GM12878 (cell line): Measurements from ENCODE around the gene MRPL36. TPM values are rescaled to one million over a fixed set of nuclear protein-coding genes. Genes with fewer than 3 reads are reported as not detected.

Experiments
- ATAC-seq: fragments of 200-7000 bp; cut with Tn5 transposase; 3 replicates; pipeline ENCODE4 v1.9.1; 2020; ENCODE audit warnings: mild to moderate bottlenecking, moderate library complexity
- BruUV-seq: library from RNA; stranded (reverse); fragments of 400-500 nt; replicated peaks from 2 replicates; lab custom pipeline; 2021; lab: Mats Ljungman, UMichigan
- CTCF ChIA-PET: fragments of 300-600 bp; sonication (Branson Sonifier 250); formaldehyde crosslinking; extraction: SDS; loops from one replicate; lab custom pipeline; 2021; ENCODE audit warnings: inconsistent platforms; lab: Yijun Ruan, JAX
- POLR2A ChIA-PET: fragments of 350-600 bp; formaldehyde crosslinking; extraction: SDS; loops from one replicate; lab custom pipeline; 2021; ENCODE audit warnings: inconsistent platforms; lab: Charles Lee
- RAD21 ChIA-PET: fragments of 300-600 bp; sonication (Branson Sonifier 250); formaldehyde crosslinking; loops from one replicate; lab custom pipeline; 2023; ENCODE audit warnings: antibody characterized with exemption; ENCODE audit not compliant: unreplicated experiment; lab: Charles Lee
- SMC1A ChIA-PET: fragments of 300-600 bp; sonication (Branson Sonifier 250); formaldehyde crosslinking; loops from one replicate; lab custom pipeline; 2023; ENCODE audit not compliant: unreplicated experiment, uncharacterized antibody; lab: Charles Lee
- DNase-seq: peaks from one replicate; pipeline ENCODE4 v3.0.0-alpha.2; 2011; ENCODE audit warnings: low read depth, low spot score
- FAIRE-seq: peaks from 3 replicates; lab custom pipeline; 2011; peaks lifted over from hg19 to GRCh38; lab: Jason Lieb, UNC
- H2AFZ ChIP-seq: 2 replicates; pipeline ENCODE4 v1.6.0; 2011; ENCODE audit warnings: low read depth, low read length, control low read depth; ENCODE audit not compliant: control insufficient read depth
- H3K27ac ChIP-seq: 2 replicates; pipeline ENCODE4 v1.5.1; 2011; ENCODE audit warnings: control low read depth; ENCODE audit not compliant: control insufficient read depth, insufficient read depth
- H3K27me3 ChIP-seq, 2 experiments: replicated peaks in 1 of 2; 2 replicates each; pipeline versions ENCODE4 v1.6.0 to v1.6.1; 2011; ENCODE audit warnings: low read length in 1 of 2; ENCODE audit not compliant: control insufficient read depth in 2 of 2, insufficient read depth in 2 of 2
- H3K36me3 ChIP-seq, 2 experiments: 2 replicates each; pipeline ENCODE4 v1.5.1; 2011; ENCODE audit warnings: low read length in 1 of 2; ENCODE audit not compliant: control insufficient read depth in 2 of 2, insufficient read depth in 2 of 2
- H3K4me1 ChIP-seq: 2 replicates; pipeline ENCODE4 v1.6.1; 2011; ENCODE audit warnings: mild to moderate bottlenecking, low read length, moderate library complexity, mixed read lengths; ENCODE audit not compliant: control insufficient read depth, insufficient read depth
- H3K4me2 ChIP-seq: 2 replicates; pipeline ENCODE4 v1.6.0; 2011; ENCODE audit warnings: control low read depth; ENCODE audit not compliant: control insufficient read depth, insufficient read depth
- H3K4me3 ChIP-seq: fragments of 200-600 bp; sonication (generic); 2 replicates; pipeline ENCODE4 v1.5.1; 2016
- H3K79me2 ChIP-seq: 2 replicates; pipeline ENCODE4 v1.6.0; 2011; ENCODE audit warnings: low read length; ENCODE audit not compliant: control insufficient read depth, insufficient read depth
- H3K9ac ChIP-seq: 2 replicates; pipeline ENCODE4 v1.8.0; 2011; ENCODE audit warnings: low read length, control low read depth, mixed read lengths; ENCODE audit not compliant: control insufficient read depth, insufficient read depth
- H3K9me3 ChIP-seq: replicated peaks from 3 replicates; pipeline ENCODE4 v1.5.1; 2011; ENCODE audit warnings: mild to moderate bottlenecking, low read length; ENCODE audit not compliant: control insufficient read depth, insufficient read depth
- H4K20me1 ChIP-seq: 2 replicates; pipeline ENCODE4 v1.6.0; 2011; ENCODE audit not compliant: control insufficient read depth, insufficient read depth
- CBFB ChIP-seq: IDR thresholded peaks from 2 replicates; pipeline ENCODE4 v1.6.1; 2016; ENCODE audit warnings: antibody characterized with exemption, low read depth
- CEBPB ChIP-seq, 2 experiments: fragments of 150-350 bp in 1 of 2; IDR thresholded peaks; 2 replicates each; pipeline ENCODE4 v1.6.1; 2012 to 2014; ENCODE audit warnings: low read depth in 2 of 2, low read length in 2 of 2, borderline replicate concordance in 1 of 2, inconsistent platforms in 1 of 2
- CHD4 ChIP-seq: fragments of 200-600 bp; sonication (generic); IDR thresholded peaks from 2 replicates; pipeline ENCODE4 v1.6.1; 2016; ENCODE audit warnings: mild to moderate bottlenecking
- EZH2 ChIP-seq: IDR thresholded peaks from 2 replicates; pipeline ENCODE4 v1.6.1; 2012; ENCODE audit warnings: low read depth, mild to moderate bottlenecking, control low read depth, inconsistent platforms, low read length, borderline replicate concordance; ENCODE audit not compliant: control insufficient read depth
- HDAC6 ChIP-seq: fragments of 200-600 bp; sonication (generic); IDR thresholded peaks from one replicate; pipeline ENCODE4 v1.8.0; 2017; ENCODE audit warnings: antibody characterized with exemption; ENCODE audit not compliant: unreplicated experiment
- NFYA ChIP-seq: IDR thresholded peaks from 2 replicates; pipeline ENCODE4 v1.6.1; 2011; ENCODE audit warnings: low read depth, mild to moderate bottlenecking, low read length, improper control_type of control experiment, borderline replicate concordance
- PML ChIP-seq: IDR thresholded peaks from 2 replicates; pipeline ENCODE4 v1.6.1; 2012; ENCODE audit warnings: low read length, inconsistent platforms
- RAD51 ChIP-seq: fragments of 450-650 bp; IDR thresholded peaks from 2 replicates; pipeline ENCODE4 v1.6.1; 2016; ENCODE audit warnings: moderate library complexity, mild to moderate bottlenecking, inconsistent platforms
- RB1 ChIP-seq: fragments of 450-650 bp; formaldehyde crosslinking; IDR thresholded peaks from 2 replicates; pipeline ENCODE4 v1.6.1; 2017; ENCODE audit warnings: mild to moderate bottlenecking, borderline replicate concordance
- RBBP5 ChIP-seq: fragments of 200-600 bp; sonication (generic); conservative IDR thresholded peaks from 2 replicates; pipeline ENCODE4 v1.6.1; 2016
- RUNX3 ChIP-seq: IDR thresholded peaks from 2 replicates; pipeline ENCODE4 v1.6.1; 2012; ENCODE audit warnings: low read length, inconsistent platforms
- SMARCA5 ChIP-seq: fragments of 450-650 bp; IDR thresholded peaks from 2 replicates; pipeline ENCODE4 v1.6.1; 2017; ENCODE audit warnings: mild to moderate bottlenecking
- SREBF2 ChIP-seq: IDR thresholded peaks from 2 replicates; pipeline ENCODE4 v1.6.1; 2012; ENCODE audit warnings: mild to moderate bottlenecking, low read length
- STAT3 ChIP-seq: IDR thresholded peaks from 2 replicates; pipeline ENCODE4 v1.6.1; 2011; ENCODE audit warnings: low read depth, low read length, improper control_type of control experiment
- SUPT20H ChIP-seq: IDR thresholded peaks from 2 replicates; pipeline ENCODE4 v1.6.1; 2011; ENCODE audit warnings: low read depth, mild to moderate bottlenecking, low read length, moderate library complexity, borderline replicate concordance; ENCODE audit not compliant: control insufficient read depth
- TCF7 ChIP-seq: IDR thresholded peaks from 2 replicates; pipeline ENCODE4 v1.6.1; 2014; ENCODE audit warnings: antibody characterized with exemption, borderline replicate concordance
- WRNIP1 ChIP-seq: IDR thresholded peaks from 2 replicates; pipeline ENCODE4 v1.6.1; 2011; ENCODE audit warnings: low read depth, low read length, improper control_type of control experiment, borderline replicate concordance
- ZBED1 ChIP-seq: IDR thresholded peaks from 2 replicates; pipeline ENCODE4 v1.6.1; 2016; ENCODE audit warnings: borderline replicate concordance
- ZSCAN29 ChIP-seq: fragments of 450-650 bp; IDR thresholded peaks from 2 replicates; pipeline ENCODE4 v1.6.1; 2017; ENCODE audit warnings: mild to moderate bottlenecking, moderate library complexity
- WGBS: methylation state at CpG from one replicate; pipeline ENCODE4 v1.1.6; 2016; ENCODE audit warnings: low lambda C conversion rate; ENCODE audit not compliant: insufficient replicate concordance, insufficient coverage; ENCODE audit errors: missing lambda C conversion rate; 5-methylcytosine and 5-hydroxymethylcytosine counted together
- in situ Hi-C: fragments of 300-500 bp; cut with MboI; formaldehyde crosslinking; loops from 9 replicates; pipeline ENCODE4 v1.14.3; 2018; ENCODE audit warnings: mixed read lengths
- intact Hi-C: fragments of 100-400 bp; cut with micrococcal nuclease; formaldehyde crosslinking; loops from one replicate; pipeline ENCODE4 v1.14.2; 2022; ENCODE audit not compliant: unreplicated experiment
- polyA plus RNA-seq, 11 experiments: library from polyadenylated mRNA; depleted of rRNA in 4 of 11; unstranded in 6 of 11; stranded (reverse) in 5 of 11; fragments of >200 nt; fragmentation: Nextera tagmentation in 4 of 11; fragmentation: Illumina TruSeq in 1 of 11; extraction: Ambion mirVana in 4 of 11; extraction: Trizol in 1 of 11; gene quantifications; 1 replicate in 1 of 11; 2 replicates in 10 of 11; pipeline versions ENCODE4 v1.2.1 to v1.2.3, GENCODE V29; 2011 to 2016; ENCODE audit warnings: inconsistent platforms in 2 of 11, missing spikeins in 2 of 11, low read depth in 1 of 11
- total RNA-seq, 4 experiments: library from RNA; depleted of rRNA in 3 of 4; stranded (reverse); fragments of >200 nt in 3 of 4; fragmentation: Illumina TruSeq in 1 of 4; extraction: Trizol in 1 of 4; gene quantifications; 2 replicates each; pipeline versions ENCODE4 v1.2.1 to v1.2.3, GENCODE V29; 2013 to 2021
- TF ChIP-seq, protein P1 (sequence below): fragments of 450-650 bp; IDR thresholded peaks from 2 replicates; pipeline ENCODE4 v1.6.1; 2017; ENCODE audit warnings: mild to moderate bottlenecking, moderate library complexity

Gene MRPL36
- total and polyA plus RNA-seq, 10 of the 15 experiments (the other 5 are each of a cell fraction or from before 2014, with no cell fraction given): 89.2 to 559 (median 152) TPM

GRCh38 chr5:1752881-1753280 lies 46.8 kb downstream of the MRPL36 start:
- Histone ChIP-seq H3K4me2 (no peak overlapping the region), H3K36me3 (no peaks in the 10 kb centered on the region), H3K27ac (no peak overlapping the region), H3K9me3 (no peaks in the 10 kb centered on the region)
- intact Hi-C loops: no loop called here
- RAD21 ChIA-PET: no interaction called here
- CTCF ChIA-PET: interaction anchor here (1.2 kb wide), 1 partner anchor 14 kb away, joined by 3 read pairs; no protein-coding TSS in a partner anchor
- POLR2A ChIA-PET: no interaction called here
- WGBS: 37% methylated on average over 16 of the region's 16 CpGs
- DNase-seq: no peak
- TF ChIP-seq CEBPB (IDR thresholded peaks at IDR 0.05; ENCODE audit: borderline replicate concordance in 1 of 2, low read depth in 2 of 2, low read length in 2 of 2) (no peak), SMARCA5 (no peak), RBBP5 (no peak), CBFB (no peak), WRNIP1 (no peak), TCF7 (no peak), SUPT20H (no peak), SREBF2 (no peak), RAD51 (no peak), RUNX3 (no peak), EZH2 (no peak), ZSCAN29 (no peak), CHD4 (no peak), RB1 (no peak), PML (no peak), HDAC6 (no peak), NFYA (no peak), ZBED1 (no peak), STAT3 (no peak)
- TF ChIP-seq, protein P1, sequence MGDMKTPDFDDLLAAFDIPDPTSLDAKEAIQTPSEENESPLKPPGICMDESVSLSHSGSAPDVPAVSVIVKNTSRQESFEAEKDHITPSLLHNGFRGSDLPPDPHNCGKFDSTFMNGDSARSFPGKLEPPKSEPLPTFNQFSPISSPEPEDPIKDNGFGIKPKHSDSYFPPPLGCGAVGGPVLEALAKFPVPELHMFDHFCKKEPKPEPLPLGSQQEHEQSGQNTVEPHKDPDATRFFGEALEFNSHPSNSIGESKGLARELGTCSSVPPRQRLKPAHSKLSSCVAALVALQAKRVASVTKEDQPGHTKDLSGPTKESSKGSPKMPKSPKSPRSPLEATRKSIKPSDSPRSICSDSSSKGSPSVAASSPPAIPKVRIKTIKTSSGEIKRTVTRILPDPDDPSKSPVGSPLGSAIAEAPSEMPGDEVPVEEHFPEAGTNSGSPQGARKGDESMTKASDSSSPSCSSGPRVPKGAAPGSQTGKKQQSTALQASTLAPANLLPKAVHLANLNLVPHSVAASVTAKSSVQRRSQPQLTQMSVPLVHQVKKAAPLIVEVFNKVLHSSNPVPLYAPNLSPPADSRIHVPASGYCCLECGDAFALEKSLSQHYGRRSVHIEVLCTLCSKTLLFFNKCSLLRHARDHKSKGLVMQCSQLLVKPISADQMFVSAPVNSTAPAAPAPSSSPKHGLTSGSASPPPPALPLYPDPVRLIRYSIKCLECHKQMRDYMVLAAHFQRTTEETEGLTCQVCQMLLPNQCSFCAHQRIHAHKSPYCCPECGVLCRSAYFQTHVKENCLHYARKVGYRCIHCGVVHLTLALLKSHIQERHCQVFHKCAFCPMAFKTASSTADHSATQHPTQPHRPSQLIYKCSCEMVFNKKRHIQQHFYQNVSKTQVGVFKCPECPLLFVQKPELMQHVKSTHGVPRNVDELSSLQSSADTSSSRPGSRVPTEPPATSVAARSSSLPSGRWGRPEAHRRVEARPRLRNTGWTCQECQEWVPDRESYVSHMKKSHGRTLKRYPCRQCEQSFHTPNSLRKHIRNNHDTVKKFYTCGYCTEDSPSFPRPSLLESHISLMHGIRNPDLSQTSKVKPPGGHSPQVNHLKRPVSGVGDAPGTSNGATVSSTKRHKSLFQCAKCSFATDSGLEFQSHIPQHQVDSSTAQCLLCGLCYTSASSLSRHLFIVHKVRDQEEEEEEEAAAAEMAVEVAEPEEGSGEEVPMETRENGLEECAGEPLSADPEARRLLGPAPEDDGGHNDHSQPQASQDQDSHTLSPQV: no peak
- TF ChIP-seq, all 136 proteins: peak for 0
- ATAC-seq: no peak
- in situ Hi-C loops: no loop called here
- H3K79me2 ChIP-seq: no peaks in the 10 kb centered on the region
- no peaks in the 10 kb centered on the region; a peak in 2 of 4 replicates for H3K27me3 ChIP-seq
- no peak overlapping the region for H3K9ac ChIP-seq
- no peaks in the 10 kb centered on the region for H3K4me1 ChIP-seq
- H4K20me1 ChIP-seq: no peaks in the 10 kb centered on the region
- SMC1A ChIA-PET: interaction anchor here (1.0 kb wide), 1 partner anchor 18 kb away, joined by 3 read pairs; no protein-coding TSS in a partner anchor
- FAIRE-seq: no peak
- H2AFZ ChIP-seq: no peak overlapping the region
- no TSS peak for BruUV-seq
- H3K4me3 ChIP-seq: no peak overlapping the region
